NCI-H2227 treated with DMSO at 0.1 percent for 48 hours (cell line): ENCODE results near the gene PKNOX2.

Experiments used
- DNase-seq: peaks from one replicate; lab custom pipeline; 2025; lab: John Stamatoyannopoulos, UW

PKNOX2 gene

GRCh38 chr11:125174057-125174456 is 9.5 kb downstream of the PKNOX2 start:
- DNase-seq = no peak

GRCh38 chr11:125174686-125175085 is 10.1 kb downstream of the PKNOX2 start:
- DNase-seq = no peak

GRCh38 chr11:125175166-125175565 is 10.6 kb downstream of the PKNOX2 start:
- DNase-seq = no peak

- no peak for DNase-seq
Measured at GRCh38 chr11:125175896-125176575, 11.5 kb downstream of the PKNOX2 start.

- DNase-seq = no peak
Measured at GRCh38 chr11:125176866-125177265, 12.3 kb downstream of the PKNOX2 start.

GRCh38 chr11:125177543-125177942 is 13.0 kb downstream of the PKNOX2 start:
- DNase-seq = no peak

- DNase-seq = no peak
Measured at GRCh38 chr11:125179346-125179745, 14.8 kb downstream of the PKNOX2 start.

- no peak for DNase-seq
Measured at GRCh38 chr11:125179895-125180294, 15.3 kb downstream of the PKNOX2 start.

- no peak for DNase-seq
Measured at GRCh38 chr11:125180413-125181305, 16.1 kb downstream of the PKNOX2 start.

- no peak for DNase-seq
Measured at GRCh38 chr11:125182573-125182972, 18.0 kb downstream of the PKNOX2 start.

- DNase-seq = no peak
Measured at GRCh38 chr11:125183641-125184040, 19.1 kb downstream of the PKNOX2 start.

GRCh38 chr11:125188021-125188420 is 23.5 kb downstream of the PKNOX2 start:
- DNase-seq = no peak

GRCh38 chr11:125190566-125190965 is 26.0 kb downstream of the PKNOX2 start:
- no peak for DNase-seq

GRCh38 chr11:125192183-125192582 is 27.6 kb downstream of the PKNOX2 start:
- no peak for DNase-seq

- DNase-seq = no peak
Measured at GRCh38 chr11:125192717-125193415, 28.3 kb downstream of the PKNOX2 start.

GRCh38 chr11:125193416-125193726 is 28.8 kb downstream of the PKNOX2 start:
- DNase-seq = no peak

GRCh38 chr11:125193841-125194240 is 29.3 kb downstream of the PKNOX2 start:
- DNase-seq = no peak

- no peak for DNase-seq
Measured at GRCh38 chr11:125199915-125200314, 35.4 kb downstream of the PKNOX2 start.

- DNase-seq = no peak
Measured at GRCh38 chr11:125200441-125200840, 35.9 kb downstream of the PKNOX2 start.

GRCh38 chr11:125201525-125202141 is 37.1 kb downstream of the PKNOX2 start:
- DNase-seq = no peak

- no peak for DNase-seq
Measured at GRCh38 chr11:125202362-125202880, 37.9 kb downstream of the PKNOX2 start.

GRCh38 chr11:125202977-125203376 is 38.4 kb downstream of the PKNOX2 start:
- DNase-seq = no peak
